ENCODE measurements around the gene ITPK1.

ITPK1 gene

DNA sequence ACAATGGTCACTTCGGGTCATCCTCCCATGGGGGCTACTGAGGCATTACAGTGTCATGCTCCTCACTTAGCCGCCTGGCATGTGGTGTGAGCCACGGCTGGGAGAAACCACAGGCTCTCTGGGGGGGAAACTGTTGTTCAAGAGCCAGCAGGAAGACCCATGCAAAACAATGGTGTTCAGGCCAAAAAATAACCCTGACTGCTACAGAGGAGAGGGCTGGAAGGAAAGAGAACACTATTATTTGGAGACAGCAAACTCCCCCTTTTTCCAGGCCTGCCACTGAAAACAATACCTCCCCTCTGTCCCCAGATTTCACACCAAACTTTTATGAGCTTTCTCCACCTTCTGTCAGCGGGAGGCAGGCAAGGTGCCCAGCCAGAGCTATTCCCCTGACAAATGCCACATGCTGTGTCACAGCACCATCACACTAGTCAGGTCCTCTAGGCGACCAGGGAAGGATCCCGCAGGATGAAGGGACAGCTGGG is 109.1 kb downstream of the ITPK1 start:
- no peak for DNase-seq

DNA sequence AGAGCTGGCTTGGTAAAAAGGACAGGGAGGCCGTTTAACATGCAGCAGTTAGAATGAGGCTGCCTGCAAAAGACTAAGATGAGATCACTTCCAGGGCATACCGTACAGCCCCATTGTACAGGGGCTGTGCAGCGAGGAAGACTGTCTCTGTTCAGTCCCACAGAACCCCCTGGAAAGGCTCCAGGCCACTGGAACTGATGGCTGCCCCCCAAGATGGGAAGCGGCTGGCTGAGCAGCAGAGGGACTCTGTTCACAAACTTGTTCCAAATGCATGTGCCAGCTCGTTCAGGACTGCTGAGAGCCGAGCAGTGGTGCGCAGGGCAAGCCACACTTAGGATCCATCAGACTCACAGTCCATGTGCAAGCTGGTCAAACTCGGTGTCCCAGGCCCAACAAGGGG is 109.9 kb downstream of the ITPK1 start:
- no peak for DNase-seq

DNA sequence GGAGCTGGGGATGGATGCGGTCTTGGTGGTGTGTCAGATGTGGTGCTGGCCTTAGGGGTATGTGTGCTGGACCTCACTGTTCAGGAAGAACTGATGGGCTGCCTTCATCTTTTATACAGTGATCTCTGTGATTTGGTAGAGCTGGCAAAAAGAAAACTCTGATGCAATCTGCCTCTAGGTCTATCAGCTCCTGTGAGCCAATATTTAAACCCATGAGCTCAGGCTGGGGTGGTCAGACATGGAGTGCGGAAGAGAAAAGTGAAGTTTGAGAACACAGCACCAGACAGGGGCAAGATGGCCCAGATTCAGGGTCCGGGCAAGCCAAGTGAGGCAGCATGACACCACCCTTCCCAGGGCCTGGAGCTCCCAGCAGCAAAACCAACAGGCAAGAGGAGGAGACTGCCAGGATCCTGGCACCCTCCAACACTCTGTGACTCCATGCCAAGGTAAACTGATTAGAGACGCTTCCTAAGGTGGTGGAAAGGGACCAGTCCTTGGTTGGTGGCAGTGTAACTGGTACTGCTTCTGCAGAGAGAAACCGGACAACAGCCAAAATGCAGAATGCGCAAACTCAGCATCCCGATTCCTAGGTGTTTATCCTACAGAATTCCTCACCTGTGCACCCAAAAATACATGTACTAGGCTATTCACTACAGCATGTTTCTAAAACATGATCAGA is 110.5 kb downstream of the ITPK1 start:
- no peak for DNase-seq

DNA sequence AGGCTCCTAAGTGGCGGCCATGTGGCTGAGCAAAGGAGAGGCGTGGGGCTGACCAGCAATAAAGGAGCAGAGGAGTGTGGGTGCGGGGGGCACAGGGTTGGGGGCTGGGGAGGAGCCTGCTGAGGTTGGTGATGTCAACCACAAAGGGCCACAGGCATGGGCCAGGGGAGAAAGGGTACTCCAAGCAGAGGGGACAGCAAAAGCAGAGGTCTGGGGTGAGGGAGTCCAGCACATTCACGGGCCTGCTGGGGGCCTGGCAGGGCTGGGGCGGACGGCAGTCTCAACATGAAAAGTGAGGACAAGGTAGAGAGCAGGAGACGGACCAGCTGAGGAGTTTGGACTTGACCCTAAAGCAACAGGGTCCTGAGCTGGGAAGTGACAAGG is 111.0 kb downstream of the ITPK1 start:
- DNase-seq, result no peak

DNA sequence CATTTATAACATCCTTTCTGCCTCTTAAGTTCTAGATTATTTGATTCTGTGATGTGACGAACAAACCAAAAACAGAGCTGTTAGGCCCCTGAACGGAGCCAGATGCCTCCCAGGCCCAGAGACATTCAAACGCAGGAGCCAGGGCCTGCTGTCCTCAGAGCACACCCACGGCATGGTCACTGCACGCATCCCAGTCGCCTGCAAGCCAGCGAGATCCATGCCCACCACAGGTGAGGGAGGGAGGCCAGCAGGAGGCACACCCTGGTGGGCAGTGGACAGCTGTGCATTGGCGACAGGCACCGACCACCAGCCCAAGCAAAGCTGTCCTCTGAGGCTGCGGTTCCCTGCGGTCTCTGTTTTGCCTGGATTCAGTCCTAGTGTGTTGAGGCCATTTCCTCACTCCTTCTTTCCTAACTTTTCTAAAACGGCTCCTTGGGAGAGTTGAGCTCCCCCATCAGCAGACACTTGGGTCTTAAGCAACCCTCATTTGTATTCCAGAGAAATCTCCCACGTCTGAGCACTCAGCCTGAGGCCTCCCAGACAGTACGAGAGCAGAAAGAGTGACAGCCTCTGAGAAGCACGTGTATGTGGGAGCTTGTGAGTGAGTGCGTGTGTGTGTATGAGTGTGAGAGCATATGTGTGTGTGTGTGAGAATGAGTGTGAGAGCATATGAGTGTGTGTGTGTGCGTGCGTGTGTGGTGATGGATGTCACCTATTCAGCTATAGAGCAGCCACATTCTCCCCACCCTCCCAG is 111.6 kb downstream of the ITPK1 start:
- DNase-seq, result no peak

DNA sequence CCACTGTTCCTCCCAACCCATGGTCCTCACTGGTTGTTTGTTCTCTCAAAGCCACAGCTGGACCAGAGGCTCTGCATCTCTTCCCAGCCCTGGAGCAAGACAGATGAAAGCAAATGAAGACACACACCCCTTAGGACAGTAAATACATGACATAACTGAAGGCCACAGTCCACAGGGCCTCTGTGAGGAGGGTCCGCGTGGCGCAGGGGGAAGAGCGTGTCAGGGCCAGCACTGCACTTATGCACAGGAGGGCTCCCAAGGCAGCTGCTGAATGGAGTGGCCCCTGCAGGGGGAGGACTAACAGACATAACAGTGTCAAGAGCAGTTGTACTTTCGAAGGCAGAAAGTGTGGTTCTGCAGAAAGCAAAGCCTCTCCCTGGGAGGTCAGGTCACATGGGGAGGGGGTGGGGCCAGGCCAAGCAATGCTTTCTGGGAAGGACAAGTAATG is 112.8 kb downstream of the ITPK1 start:
- no peak for DNase-seq

DNA sequence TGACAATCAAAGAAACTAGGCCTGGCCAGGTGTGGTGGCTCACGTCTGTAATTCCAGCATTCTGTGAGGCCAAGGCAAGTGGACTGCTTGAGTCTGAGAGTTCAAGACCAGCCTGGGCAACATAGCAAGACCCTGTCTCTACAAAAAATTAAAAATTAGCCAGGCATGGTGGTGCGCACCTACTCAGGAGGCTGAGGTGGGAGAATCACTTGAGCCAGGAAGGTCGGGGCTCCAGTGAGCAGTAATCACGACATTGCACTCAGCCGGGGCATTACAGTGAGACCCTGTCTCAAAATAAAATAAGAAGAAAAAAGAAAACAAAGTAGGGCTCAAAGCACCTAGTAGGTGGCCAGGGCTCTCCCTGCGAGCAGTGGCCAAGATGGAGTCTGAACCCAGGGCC is 113.7 kb downstream of the ITPK1 start:
- DNase-seq, result no peak

DNA sequence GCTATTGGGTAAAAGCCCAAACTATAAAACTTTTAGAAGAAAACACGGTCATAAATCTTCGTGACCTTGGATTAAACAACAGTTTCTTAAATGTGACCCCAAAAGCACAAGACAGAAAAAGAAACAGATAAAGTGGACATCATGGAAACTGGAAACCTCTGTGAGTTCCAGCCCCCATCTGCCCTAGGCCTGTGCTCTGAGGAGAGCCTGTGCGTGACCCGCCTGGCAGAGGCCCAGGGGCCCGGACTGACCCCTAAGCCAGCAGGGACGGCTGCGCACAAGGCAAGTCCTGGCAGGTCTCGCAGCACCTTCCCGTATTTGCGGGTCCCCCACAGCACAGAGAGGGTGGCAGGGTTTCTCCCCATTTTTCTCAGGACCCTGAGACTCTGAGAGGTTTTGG is 116.8 kb downstream of the ITPK1 start:
- DNase-seq, result no peak

DNA sequence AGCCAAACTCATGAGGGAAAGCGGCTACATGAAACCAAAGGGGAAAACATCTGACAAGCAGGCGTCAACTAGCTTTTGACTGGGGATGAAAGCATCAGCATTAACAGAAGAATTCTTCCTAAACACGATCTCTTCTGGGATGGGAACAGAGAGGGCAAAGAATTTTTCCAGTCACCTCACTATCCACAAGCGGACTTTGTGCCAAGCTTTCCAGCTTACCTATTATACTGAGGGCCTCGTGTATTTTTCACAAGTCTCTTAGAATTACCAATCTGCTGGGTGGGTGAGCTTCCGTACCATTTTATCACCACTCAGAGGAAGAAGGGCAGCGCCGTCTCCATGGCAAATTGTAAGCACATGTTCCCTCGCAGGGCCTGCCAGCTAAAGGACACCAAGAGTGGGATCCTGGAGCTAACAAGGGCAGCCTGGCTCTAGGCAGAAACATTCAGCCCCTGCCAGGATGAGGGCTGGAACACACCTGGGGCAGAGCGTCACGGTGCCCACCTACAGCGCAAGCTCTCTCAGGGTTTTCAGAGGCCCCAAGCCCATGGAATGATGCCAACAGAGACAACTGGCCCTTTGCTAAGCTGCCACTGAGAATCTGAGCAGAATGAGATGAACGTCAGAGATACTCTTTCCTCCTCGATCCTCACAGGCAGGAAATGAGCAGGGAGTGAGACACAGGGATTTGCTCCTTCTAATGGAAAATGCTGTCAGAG is 118.2 kb downstream of the ITPK1 start:
- DNase-seq, result no peak

DNA sequence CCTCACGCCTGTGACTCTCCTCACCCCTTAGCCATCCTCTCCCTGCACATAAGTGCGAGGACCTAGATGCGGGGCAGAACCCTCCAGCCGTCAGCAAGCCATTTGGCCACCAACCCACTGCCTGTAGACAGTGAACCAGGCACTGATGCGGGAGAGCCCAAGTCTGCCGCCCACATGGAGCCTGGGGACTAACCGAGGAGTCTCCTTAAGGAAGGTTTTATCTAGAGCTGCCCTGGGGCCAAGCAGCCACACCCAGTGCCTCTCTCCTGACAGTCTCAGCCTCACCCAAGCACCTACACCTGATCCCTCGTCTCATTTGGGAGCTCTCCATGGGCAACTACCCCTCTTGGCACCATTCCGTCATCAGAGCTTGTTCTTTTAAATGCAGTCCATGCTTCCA is 120.1 kb downstream of the ITPK1 start:
- DNase-seq, result no peak

DNA sequence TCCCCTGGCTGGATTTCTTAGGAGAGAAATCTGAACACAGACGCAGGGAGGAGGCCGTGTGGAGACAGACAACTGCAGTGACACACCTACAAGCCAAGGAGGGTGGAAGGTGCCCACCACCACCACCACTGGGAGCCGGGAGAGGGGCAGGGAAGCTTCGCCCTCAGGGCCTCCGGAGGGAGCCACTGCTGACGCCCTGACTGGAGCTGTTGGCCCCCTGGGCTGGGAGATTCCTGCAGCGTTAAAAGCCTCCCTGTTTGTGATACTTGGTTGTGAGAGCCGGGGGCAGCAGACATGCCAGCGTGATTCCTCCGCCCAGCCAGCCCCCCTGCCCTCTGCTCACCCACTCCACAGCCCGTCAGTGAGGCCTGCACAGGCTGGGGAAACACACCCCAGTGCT is 120.8 kb downstream of the ITPK1 start:
- DNase-seq, result no peak

DNA sequence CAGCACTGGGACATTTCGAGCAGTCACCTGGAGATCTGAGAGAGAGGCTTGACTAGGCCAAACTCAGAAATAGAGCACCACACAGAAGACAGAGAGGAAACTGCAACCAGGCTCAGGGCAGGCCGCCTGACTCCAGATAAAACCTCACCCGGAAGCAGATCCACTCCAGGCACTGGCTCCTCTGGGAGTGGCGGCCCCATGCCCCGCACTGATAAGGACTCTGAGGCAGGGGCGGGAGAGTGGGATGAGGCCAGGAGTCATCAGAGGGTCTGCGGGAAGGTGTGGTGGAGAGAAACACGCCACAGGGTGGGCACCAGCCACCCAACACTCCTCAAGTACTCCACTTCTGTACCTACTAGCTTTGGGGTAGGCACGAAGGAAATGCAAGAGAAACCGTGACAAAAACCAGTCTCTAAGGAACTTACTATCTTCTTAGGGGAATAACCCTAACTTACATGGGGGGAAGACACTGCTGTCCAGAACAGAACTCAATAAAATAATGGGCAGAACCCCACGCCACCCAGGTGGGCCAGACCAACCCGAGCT is 121.5 kb downstream of the ITPK1 start:
- DNase-seq, result no peak

DNA sequence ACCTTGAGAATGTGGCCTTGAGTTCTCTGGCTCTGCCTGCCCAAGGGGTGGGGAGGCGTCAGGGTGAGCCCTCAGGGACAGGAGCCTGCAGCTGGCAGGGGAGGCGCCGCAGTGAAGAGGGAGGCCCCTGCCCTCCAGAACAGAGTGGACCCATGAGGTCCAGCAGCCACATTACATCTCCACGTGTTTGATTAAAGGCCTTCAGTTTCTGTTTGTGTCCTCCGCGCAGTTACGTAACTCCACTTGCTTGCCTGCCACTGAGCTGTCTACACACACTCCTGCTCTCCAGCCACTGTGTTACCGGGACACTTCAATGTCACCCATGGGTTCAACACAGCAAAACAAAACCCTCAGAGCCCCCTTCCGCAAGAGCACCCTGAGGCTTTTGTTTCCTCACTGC is 122.4 kb downstream of the ITPK1 start:
- DNase-seq, result no peak

DNA sequence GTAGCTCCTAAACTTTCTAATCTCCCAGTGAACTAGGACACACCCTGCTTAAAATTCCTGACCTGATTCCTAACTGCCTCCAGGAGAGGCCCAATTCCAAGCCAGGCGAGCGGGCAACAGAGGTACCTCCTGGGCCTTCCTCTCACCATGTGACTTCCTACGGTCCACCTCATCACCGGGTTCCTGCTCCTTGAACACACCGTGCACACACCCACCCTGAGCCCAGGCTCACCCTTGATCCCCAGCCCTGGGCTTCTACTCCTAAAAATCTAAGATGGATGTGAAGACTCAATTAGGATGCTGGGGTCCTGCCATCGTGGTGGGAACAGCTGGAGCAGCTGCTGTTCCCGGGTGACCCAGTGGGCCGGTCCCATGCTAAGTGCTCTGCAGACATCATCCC is 124.2 kb downstream of the ITPK1 start:
- no peak for DNase-seq

DNA sequence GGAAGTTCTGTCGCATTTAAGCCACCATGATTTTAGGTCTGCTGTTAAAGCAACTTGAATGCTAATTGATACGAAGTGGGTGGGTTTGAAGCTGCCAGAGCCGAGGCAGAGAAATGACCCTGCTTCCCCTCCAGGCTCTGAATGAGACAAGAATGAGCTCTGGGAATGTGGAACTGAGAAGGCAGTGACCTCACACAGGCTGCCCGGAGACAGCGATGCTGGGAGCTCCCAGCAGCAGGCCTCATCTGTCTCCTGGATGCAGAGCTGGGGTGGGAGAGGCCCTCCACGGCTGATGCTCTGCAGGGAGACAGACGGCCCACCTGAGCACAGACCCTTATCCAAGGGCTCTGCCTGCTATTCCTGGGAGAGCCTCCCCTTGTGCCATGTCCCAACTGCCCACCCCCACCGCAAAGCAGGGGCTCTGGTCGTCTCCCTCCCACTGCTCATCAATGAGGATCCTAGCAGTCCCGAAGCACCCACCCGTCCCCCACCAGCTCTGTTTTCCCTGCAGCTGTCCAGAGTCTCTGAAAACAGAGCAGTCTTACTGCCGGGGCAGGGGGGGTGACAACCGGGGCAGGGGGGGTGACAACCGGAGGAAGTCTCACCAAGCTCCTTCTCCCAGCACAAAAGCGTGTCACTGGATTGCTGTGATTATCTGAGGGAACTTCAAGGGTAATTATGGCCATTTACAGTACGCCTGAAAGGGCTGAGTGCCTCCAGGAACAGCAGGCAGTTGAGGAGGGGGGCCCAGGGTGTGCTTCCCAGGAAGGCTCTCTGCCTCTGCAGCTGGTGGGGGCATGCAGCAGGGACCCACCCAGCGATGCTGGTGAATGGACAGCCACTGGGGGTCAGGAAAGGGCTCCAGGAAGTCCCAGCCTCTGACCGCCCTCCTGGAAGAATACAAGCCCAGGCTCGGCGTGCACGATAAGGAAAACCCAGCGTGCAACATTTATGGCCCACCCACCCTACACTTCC is 125.0 kb downstream of the ITPK1 start:
- DNase-seq, result no peak

DNA sequence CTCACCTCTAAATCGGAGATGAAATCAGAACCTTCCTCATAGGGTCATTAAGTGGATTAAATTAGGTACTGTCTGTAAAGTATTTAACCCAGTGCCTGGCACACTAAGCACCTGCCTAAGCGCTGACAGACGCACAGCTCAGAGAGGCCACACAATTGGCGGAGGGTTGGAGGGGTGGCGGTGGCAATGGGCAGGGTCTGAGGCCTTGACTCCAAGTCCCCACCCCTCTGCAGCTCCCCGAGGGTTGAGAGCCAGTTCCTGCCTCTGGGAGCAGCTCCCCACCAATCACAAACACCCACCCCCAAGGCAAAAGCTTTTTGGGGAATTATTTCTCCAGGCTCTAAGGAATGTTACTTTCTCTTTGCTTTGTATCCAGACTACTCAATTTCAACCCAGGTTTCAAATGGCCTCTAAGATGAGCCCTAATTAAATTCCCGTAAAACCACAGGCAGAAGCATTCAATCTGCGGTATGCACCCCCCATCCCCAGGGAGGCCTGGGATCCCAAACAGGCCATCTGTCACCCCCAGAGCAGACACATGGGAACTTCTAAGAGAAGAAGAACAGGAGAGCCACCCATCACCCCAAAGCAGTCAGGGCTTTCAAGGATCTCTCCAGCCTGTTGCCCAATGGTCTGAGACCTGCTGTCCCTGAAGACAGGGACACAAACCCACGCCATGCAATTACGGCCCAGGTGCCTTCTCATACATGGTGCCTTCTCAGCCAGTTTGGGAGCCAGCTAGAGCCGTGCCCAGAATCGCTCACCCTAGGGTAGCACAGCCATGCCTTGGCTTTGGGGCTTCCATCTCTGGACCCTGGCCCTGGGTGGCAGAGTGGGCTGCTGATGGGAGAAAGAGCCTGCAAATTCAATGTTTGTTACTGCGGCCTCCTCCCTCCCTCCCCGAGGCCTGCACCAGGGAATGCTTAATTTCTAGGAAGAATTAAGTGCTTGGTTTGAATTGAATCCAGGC is 126.7 kb downstream of the ITPK1 start:
- no peak for DNase-seq

DNA sequence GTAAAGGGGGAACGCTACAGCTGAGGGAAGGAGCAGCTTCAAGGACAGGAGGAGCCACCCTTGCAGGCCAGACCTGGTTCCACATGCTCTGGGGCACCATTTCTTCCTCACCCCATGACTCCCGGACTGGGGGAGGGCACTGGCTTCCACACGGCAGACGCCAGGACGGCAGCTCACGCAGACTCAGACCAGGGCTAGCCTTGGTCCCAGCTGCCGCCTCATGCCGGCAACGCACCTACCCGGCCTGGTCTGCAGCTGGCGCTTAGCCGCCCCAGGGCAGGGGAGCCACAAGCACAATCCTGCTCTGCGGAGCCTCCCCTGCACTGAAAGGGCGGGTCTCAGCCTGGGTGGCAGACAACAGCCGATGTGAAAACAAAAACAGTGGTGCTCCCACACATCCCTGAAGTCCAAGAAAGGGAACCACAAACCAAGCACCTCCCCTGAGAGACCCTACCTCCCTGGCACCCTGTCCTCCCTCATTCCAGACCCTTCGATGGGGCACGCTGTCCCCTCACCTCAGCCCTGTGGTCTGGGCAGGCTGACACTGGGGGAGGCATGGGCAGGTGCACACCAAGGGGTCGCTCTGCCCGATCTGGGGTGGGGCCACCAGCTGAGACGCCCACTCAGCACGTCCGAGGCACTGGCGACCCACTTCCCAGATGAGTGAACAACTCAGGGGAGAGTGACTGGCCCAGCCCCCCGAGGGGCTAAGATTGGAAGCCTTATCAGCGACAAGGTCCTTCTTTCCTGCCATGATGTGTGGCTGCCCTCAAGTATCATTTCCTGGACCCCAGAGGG is 127.8 kb downstream of the ITPK1 start:
- DNase-seq, result no peak

DNA sequence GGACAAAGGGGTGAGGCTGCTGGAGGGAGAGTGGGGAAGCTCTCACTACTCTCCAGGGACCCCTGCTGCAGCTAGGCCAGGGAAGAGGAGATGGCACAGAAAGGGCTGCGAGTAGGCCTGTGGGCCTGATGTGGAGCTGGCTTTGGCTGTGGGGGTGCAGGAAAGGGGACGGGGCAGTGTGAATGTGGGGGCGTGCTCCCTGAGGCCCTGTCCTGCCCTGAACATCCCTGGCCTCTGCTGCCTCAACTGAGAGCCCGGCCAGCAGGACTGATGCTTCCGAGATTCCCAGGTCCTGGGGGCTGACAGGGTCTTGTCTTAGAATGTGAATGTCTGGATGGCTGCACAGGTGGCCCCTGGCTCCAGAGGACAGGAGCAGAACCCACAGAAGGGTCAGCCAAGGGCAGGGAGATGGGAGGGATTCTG is 128.6 kb downstream of the ITPK1 start:
- no peak for DNase-seq

DNA sequence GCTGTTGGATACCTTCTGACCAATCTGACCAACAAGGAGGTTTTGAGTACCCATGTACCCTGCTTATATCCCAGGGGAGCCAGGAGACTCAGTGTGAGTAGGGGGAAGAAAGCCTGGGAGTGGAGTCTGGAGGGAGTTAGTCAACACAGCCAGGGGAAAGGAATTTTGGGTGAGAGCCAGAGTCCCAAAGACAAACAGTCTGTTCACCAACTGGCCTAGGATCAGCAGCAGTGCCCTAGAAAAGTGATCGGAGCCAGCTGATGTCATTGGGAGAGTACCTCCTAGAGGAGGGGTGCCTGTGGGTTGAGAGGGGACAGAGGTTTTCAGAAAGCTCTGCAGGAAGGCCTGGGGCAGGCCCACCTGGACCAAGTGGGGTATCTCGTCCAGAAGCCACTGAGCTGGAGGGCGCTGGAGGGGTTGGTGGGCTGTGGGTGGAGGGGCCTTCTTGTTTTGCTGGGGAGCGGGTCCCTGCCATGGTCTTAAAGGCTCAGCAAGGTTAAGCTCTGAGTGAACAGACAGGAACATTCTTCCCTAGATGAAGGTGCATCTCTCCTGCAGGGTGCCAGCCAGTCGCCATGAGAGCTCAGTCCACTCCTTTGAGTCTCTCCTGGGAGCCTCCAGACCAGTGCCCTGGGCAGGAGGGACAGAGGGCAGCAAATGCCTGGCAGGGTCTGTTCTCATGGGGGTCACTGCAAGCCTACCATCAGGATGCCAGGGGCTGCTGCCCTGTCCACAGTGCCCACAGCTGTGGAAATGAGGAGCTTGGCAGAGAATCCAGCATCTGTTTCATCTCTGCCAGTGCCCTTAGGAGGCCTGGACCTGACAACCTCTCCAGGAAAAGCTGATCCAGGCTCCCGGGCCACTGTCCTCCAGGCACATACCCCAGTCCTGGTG is 129.2 kb downstream of the ITPK1 start:
- no peak for DNase-seq
